Upper lobe of left lung (tissue), 4 donors: ENCODE results near the gene ZNF878.

Experiments
- POLR2A ChIP-seq, 4 donors: fragments of 450-650 bp; IDR thresholded peaks; one replicate each; pipeline ENCODE4 v1.5.1; 2016 to 2017; ENCODE audit warnings: antibody characterized with exemption in 4 of 4, mild to moderate bottlenecking in 2 of 4
- POLR2AphosphoS5 ChIP-seq, 2 donors: sonication (generic); formaldehyde crosslinking; IDR thresholded peaks; one replicate each; pipeline ENCODE4 v1.5.1; 2017; ENCODE audit warnings: antibody characterized with exemption in 2 of 2
- TF ChIP-seq, protein P1 (sequence below), 6 experiments: fragments of 450-650 bp in 4 of 6; fragments of 200-600 bp in 2 of 6; sonication (generic) in 2 of 6; IDR thresholded peaks; one replicate each; pipeline ENCODE4 v1.5.1; 2016 to 2019; ENCODE audit warnings: antibody characterized with exemption in 6 of 6

DNA sequence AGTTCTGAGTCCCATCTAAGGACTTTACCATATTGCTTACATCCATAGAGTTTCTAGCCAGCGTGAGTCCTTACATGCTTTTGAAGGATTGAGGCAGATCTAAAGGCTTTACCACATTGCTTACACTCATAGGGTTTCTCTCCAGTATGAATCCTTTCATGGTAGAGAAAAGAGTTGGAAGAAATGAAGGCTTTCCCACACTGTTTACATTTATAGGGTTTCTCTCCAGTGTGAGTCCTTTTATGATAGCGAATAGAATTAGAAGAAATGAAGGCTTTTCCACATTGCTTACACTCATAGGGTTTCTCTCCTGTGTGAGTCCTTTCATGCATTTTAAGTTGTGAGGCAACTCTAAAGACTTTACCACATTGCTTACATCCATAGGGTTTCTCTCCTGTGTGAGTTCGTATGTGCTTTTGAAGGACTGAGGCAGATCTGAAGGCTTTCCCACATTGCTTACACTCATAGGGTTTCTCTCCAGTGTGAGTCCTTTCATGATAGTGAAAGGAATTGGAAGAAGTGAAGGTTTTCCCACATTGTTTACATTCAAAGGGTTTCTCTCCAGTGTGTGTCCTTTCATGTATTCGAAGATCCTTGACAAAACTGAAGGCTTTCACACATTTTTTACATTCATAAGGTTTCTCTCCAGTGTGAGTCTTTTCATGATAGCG is 8.9 kb downstream of the ZNF878 start:
- TF ChIP-seq, protein P1, sequence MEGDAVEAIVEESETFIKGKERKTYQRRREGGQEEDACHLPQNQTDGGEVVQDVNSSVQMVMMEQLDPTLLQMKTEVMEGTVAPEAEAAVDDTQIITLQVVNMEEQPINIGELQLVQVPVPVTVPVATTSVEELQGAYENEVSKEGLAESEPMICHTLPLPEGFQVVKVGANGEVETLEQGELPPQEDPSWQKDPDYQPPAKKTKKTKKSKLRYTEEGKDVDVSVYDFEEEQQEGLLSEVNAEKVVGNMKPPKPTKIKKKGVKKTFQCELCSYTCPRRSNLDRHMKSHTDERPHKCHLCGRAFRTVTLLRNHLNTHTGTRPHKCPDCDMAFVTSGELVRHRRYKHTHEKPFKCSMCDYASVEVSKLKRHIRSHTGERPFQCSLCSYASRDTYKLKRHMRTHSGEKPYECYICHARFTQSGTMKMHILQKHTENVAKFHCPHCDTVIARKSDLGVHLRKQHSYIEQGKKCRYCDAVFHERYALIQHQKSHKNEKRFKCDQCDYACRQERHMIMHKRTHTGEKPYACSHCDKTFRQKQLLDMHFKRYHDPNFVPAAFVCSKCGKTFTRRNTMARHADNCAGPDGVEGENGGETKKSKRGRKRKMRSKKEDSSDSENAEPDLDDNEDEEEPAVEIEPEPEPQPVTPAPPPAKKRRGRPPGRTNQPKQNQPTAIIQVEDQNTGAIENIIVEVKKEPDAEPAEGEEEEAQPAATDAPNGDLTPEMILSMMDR (IDR thresholded peaks at IDR 0.05): no peak
- TF ChIP-seq POLR2AphosphoS5 (IDR thresholded peaks at IDR 0.05) (no peak), POLR2A (IDR thresholded peaks at IDR 0.05) (no peak)
